Measurements from ENCODE around the gene CHRNA7.

The CHRNA7 gene

DNA sequence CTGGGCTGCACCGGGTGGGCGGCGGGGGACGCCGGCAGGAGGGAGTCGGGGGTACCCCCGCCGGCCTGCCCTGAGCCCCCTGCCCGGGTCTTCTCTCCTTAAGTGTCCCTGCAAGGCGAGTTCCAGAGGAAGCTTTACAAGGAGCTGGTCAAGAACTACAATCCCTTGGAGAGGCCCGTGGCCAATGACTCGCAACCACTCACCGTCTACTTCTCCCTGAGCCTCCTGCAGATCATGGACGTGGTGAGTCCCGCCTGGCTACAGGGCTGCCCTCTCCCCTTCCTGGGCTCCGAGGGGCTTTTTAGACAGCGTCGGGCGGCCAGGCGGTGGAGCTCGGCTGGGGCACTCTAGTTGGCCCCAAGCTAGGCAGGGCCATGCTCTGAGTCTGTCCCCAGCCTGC, 480 bp downstream of the CHRNA7 start:
- Histone ChIP-seq H3K4me3 (ENCODE audit: low read depth in 1 of 2, low read length in 2 of 2) (peak overlapping the region; percentile 21 to 60), H3K27ac (ENCODE audit: low read depth, low read length) (no peak overlapping the region), H3K4me1 (ENCODE audit: insufficient read depth, low read length) (peaks cover 6% of the 10 kb centered on the region), H3K36me3 (ENCODE audit: insufficient read depth, low read length) (no peaks in the 10 kb centered on the region), H3K9ac (ENCODE audit: low read length) (no peak overlapping the region), H3K27me3 (ENCODE audit: control insufficient read depth in 1 of 2, insufficient read depth in 2 of 2, low read length in 2 of 2) (peaks cover 0 to 11% of the 10 kb centered on the region in 2 donors), H3K9me3 (ENCODE audit: low read length) (no peaks in the 10 kb centered on the region)

GRCh38 chr15:32033186-32033890, 3.0 kb downstream of the CHRNA7 start:
- no peak overlapping the region for H3K27ac ChIP-seq (ENCODE audit: low read depth, low read length)
- H3K9me3 ChIP-seq (ENCODE audit: low read length), result no peaks in the 10 kb centered on the region
- H3K4me3 ChIP-seq (ENCODE audit: low read depth in 1 of 2, low read length in 2 of 2), result no peak overlapping the region
- peaks cover 6% of the 10 kb centered on the region for H3K4me1 ChIP-seq (ENCODE audit: insufficient read depth, low read length)
- peaks cover 0 to 11% of the 10 kb centered on the region in 2 donors for H3K27me3 ChIP-seq (ENCODE audit: control insufficient read depth in 1 of 2, insufficient read depth in 2 of 2, low read length in 2 of 2)
- no peaks in the 10 kb centered on the region for H3K36me3 ChIP-seq (ENCODE audit: insufficient read depth, low read length)
- no peak overlapping the region for H3K9ac ChIP-seq (ENCODE audit: low read length)

DNA sequence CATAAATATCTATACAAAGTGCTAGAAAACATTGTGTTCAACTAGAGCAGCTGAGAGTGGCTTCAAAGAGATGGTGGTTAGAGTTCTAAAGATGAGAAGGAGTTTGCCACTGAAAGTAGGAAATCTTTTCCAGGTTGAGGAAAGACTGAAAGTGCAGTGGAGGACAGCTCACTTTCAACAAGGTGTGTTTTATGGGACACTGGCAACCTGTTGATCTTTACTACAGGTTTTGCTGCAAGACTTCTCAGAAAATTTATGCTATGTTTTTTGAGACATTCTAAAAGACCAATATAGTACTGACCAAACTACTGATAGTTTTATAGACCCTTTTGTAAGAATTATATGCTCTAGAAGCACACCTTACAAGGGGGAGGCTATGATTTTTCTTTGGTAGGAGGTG, 3.8 kb downstream of the CHRNA7 start:
- Histone ChIP-seq H3K36me3 (ENCODE audit: insufficient read depth, low read length) (no peaks in the 10 kb centered on the region), H3K4me1 (ENCODE audit: insufficient read depth, low read length) (peaks cover 6% of the 10 kb centered on the region), H3K9me3 (ENCODE audit: low read length) (no peaks in the 10 kb centered on the region), H3K9ac (ENCODE audit: low read length) (no peak overlapping the region), H3K27me3 (ENCODE audit: control insufficient read depth in 1 of 2, insufficient read depth in 2 of 2, low read length in 2 of 2) (peaks cover 0 to 11% of the 10 kb centered on the region in 2 donors), H3K27ac (ENCODE audit: low read depth, low read length) (no peak overlapping the region), H3K4me3 (ENCODE audit: low read depth in 1 of 2, low read length in 2 of 2) (no peak overlapping the region)

DNA sequence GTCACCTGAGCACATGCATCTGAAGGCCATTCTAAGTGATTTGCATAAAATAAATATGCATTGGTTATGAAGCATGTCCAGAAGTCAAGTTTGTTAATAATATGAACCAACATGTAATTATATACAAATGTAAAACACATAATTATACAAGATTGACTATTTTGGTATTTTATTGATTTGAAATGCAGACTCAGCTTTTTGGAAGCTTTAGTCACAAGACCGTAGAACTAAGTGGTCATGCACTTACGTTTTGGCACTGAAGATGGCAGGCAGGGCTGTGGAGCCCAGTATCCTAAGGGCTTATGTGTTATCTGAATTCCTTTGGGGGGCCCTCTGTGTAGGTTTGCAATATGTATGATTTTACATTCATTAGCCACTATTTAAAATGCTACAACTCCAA, 5.0 kb downstream of the CHRNA7 start:
- H3K4me1 ChIP-seq (ENCODE audit: insufficient read depth, low read length), result no peaks in the 10 kb centered on the region

GRCh38 chr15:32036971-32037370, 6.7 kb downstream of the CHRNA7 start:
- Histone ChIP-seq H3K27me3 (ENCODE audit: control insufficient read depth in 1 of 2, insufficient read depth in 2 of 2, low read length in 2 of 2) (no peaks in the 10 kb centered on the region), H3K4me1 (ENCODE audit: insufficient read depth, low read length) (no peaks in the 10 kb centered on the region), H3K9ac (ENCODE audit: low read length) (no peak overlapping the region), H3K27ac (ENCODE audit: low read depth, low read length) (no peak overlapping the region), H3K9me3 (ENCODE audit: low read length) (no peaks in the 10 kb centered on the region), H3K36me3 (ENCODE audit: insufficient read depth, low read length) (no peaks in the 10 kb centered on the region), H3K4me3 (ENCODE audit: low read depth in 1 of 2, low read length in 2 of 2) (no peak overlapping the region)

More for the DNA sequence above, 5.0 kb downstream of the CHRNA7 start:
- Histone ChIP-seq H3K9ac (ENCODE audit: low read length) (no peak overlapping the region), H3K27ac (ENCODE audit: low read depth, low read length) (no peak overlapping the region), H3K9me3 (ENCODE audit: low read length) (no peaks in the 10 kb centered on the region), H3K27me3 (ENCODE audit: control insufficient read depth in 1 of 2, insufficient read depth in 2 of 2, low read length in 2 of 2) (peaks cover 0 to 8% of the 10 kb centered on the region in 2 donors), H3K36me3 (ENCODE audit: insufficient read depth, low read length) (no peaks in the 10 kb centered on the region), H3K4me3 (ENCODE audit: low read depth in 1 of 2, low read length in 2 of 2) (no peak overlapping the region)

GRCh38 chr15:32041294-32041693, 11.0 kb downstream of the CHRNA7 start:
- Histone ChIP-seq H3K36me3 (ENCODE audit: insufficient read depth, low read length) (no peaks in the 10 kb centered on the region), H3K9ac (ENCODE audit: low read length) (no peak overlapping the region), H3K4me3 (ENCODE audit: low read depth in 1 of 2, low read length in 2 of 2) (no peak overlapping the region), H3K27me3 (ENCODE audit: control insufficient read depth in 1 of 2, insufficient read depth in 2 of 2, low read length in 2 of 2) (no peaks in the 10 kb centered on the region), H3K9me3 (ENCODE audit: low read length) (no peaks in the 10 kb centered on the region), H3K27ac (ENCODE audit: low read depth, low read length) (no peak overlapping the region), H3K4me1 (ENCODE audit: insufficient read depth, low read length) (no peaks in the 10 kb centered on the region)

- H3K27me3 ChIP-seq (ENCODE audit: control insufficient read depth in 1 of 2, insufficient read depth in 2 of 2, low read length in 2 of 2), result no peaks in the 10 kb centered on the region
Measured at GRCh38 chr15:32042269-32042972, 12.1 kb downstream of the CHRNA7 start.

GRCh38 chr15:32053719-32054118, 23.4 kb downstream of the CHRNA7 start:
- H3K36me3 ChIP-seq (ENCODE audit: insufficient read depth, low read length), result no peaks in the 10 kb centered on the region
- no peak overlapping the region for H3K27ac ChIP-seq (ENCODE audit: low read depth, low read length)
- H3K4me1 ChIP-seq (ENCODE audit: insufficient read depth, low read length), result no peaks in the 10 kb centered on the region
- no peaks in the 10 kb centered on the region for H3K27me3 ChIP-seq (ENCODE audit: control insufficient read depth in 1 of 2, insufficient read depth in 2 of 2, low read length in 2 of 2)
- H3K4me3 ChIP-seq (ENCODE audit: low read depth in 1 of 2, low read length in 2 of 2), result no peak overlapping the region
- no peaks in the 10 kb centered on the region for H3K9me3 ChIP-seq (ENCODE audit: low read length)
- H3K9ac ChIP-seq (ENCODE audit: low read length), result no peak overlapping the region

More at GRCh38 chr15:32042269-32042972, 12.1 kb downstream of the CHRNA7 start:
- Histone ChIP-seq H3K27ac (ENCODE audit: low read depth, low read length) (no peak overlapping the region), H3K9ac (ENCODE audit: low read length) (no peak overlapping the region), H3K36me3 (ENCODE audit: insufficient read depth, low read length) (no peaks in the 10 kb centered on the region), H3K9me3 (ENCODE audit: low read length) (no peaks in the 10 kb centered on the region), H3K4me3 (ENCODE audit: low read depth in 1 of 2, low read length in 2 of 2) (no peak overlapping the region), H3K4me1 (ENCODE audit: insufficient read depth, low read length) (no peaks in the 10 kb centered on the region)

- no peaks in the 10 kb centered on the region for H3K9me3 ChIP-seq (ENCODE audit: low read length)
- H3K4me3 ChIP-seq (ENCODE audit: low read depth in 1 of 2, low read length in 2 of 2), result no peak overlapping the region
- no peaks in the 10 kb centered on the region for H3K4me1 ChIP-seq (ENCODE audit: insufficient read depth, low read length)
- H3K9ac ChIP-seq (ENCODE audit: low read length), result no peak overlapping the region
- no peaks in the 10 kb centered on the region for H3K36me3 ChIP-seq (ENCODE audit: insufficient read depth, low read length)
- no peak overlapping the region for H3K27ac ChIP-seq (ENCODE audit: low read depth, low read length)
- H3K27me3 ChIP-seq (ENCODE audit: control insufficient read depth in 1 of 2, insufficient read depth in 2 of 2, low read length in 2 of 2), result no peaks in the 10 kb centered on the region
Measured at GRCh38 chr15:32057876-32058425, 27.6 kb downstream of the CHRNA7 start.

GRCh38 chr15:32060706-32061105, 30.4 kb downstream of the CHRNA7 start:
- H3K4me3 ChIP-seq (ENCODE audit: low read depth in 1 of 2, low read length in 2 of 2), result no peak overlapping the region
- H3K4me1 ChIP-seq (ENCODE audit: insufficient read depth, low read length), result no peaks in the 10 kb centered on the region
- no peak overlapping the region for H3K9ac ChIP-seq (ENCODE audit: low read length)
- H3K27me3 ChIP-seq (ENCODE audit: control insufficient read depth in 1 of 2, insufficient read depth in 2 of 2, low read length in 2 of 2), result no peaks in the 10 kb centered on the region
- H3K36me3 ChIP-seq (ENCODE audit: insufficient read depth, low read length), result no peaks in the 10 kb centered on the region
- no peak overlapping the region for H3K27ac ChIP-seq (ENCODE audit: low read depth, low read length)
- no peaks in the 10 kb centered on the region for H3K9me3 ChIP-seq (ENCODE audit: low read length)

GRCh38 chr15:32067115-32067514, 36.8 kb downstream of the CHRNA7 start:
- no peaks in the 10 kb centered on the region for H3K4me1 ChIP-seq (ENCODE audit: insufficient read depth, low read length)
- H3K36me3 ChIP-seq (ENCODE audit: insufficient read depth, low read length), result no peaks in the 10 kb centered on the region
- H3K27ac ChIP-seq (ENCODE audit: low read depth, low read length), result no peak overlapping the region
- no peaks in the 10 kb centered on the region for H3K9me3 ChIP-seq (ENCODE audit: low read length)
- no peak overlapping the region for H3K4me3 ChIP-seq (ENCODE audit: low read depth in 1 of 2, low read length in 2 of 2)
- H3K9ac ChIP-seq (ENCODE audit: low read length), result no peak overlapping the region
- H3K27me3 ChIP-seq (ENCODE audit: control insufficient read depth in 1 of 2, insufficient read depth in 2 of 2, low read length in 2 of 2), result no peaks in the 10 kb centered on the region

Measured in muscle layer of colon (tissue), 2 donors.